ENCODE data around the gene SPRYD4. TPM values are rescaled to one million over a fixed set of nuclear protein-coding genes. Genes with fewer than 3 reads are reported as not detected.

The SPRYD4 gene
- total and polyA plus RNA-seq, 9 of the 15 experiments (the other 6 are each of a cell fraction or from before 2014, with no cell fraction given), result 1.8 to 4.7 (median 2.8) TPM

DNA sequence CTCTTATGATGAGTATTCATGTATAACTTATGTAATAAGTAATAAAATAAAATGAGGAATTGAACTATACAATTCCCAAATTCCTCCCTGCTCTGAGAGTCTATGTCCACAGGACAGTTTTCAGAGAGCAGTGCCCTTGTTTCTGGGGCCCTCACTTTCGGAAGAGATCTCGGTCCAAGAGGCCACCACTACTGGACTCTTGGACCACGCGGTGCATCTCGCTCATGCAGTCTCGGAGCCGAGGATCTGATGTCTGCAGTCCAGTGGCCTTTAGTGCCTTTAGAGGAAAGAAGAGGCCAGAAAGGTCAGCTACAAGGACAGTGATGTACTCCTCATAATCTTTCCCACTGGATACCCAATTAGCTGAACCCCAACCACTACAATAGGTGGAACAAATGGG is 11.2 kb downstream of the SPRYD4 start:
- ATAC-seq (no peak), DNase-seq (ENCODE audit: extremely low read depth in 1 of 4, low spot score in 3 of 4) (no peak), FAIRE-seq (no peak)
- Histone ChIP-seq H4K20me1 (replicated peaks; ENCODE audit: control insufficient read depth, insufficient read depth, low read length) (0 out of 2 replicates have a peak, but pooled peaks cover 8% of the 10 kb centered on the region), H3K4me3 (no peak overlapping the region), H3K36me3 (ENCODE audit: control insufficient read depth, insufficient read depth, low read length) (no peaks in the 10 kb centered on the region), H3K79me2 (ENCODE audit: control insufficient read depth, insufficient read depth, low read length) (no peaks in the 10 kb centered on the region), H3K9me3 (replicated peaks; ENCODE audit: control insufficient read depth, insufficient read depth, low read depth, low read length) (no peaks in the 10 kb centered on the region), H3K9ac (ENCODE audit: insufficient read depth in 1 of 2, low read depth in 2 of 2, low read length in 2 of 2) (no peak overlapping the region), H3K4me1 (replicated peaks in 1 of 2; ENCODE audit: control insufficient read depth in 2 of 2, insufficient read depth in 2 of 2, low read length in 2 of 2) (peaks cover 0 to 4% of the 10 kb centered on the region in 2 experiments; a peak in 2 of 5 replicates), H3K27ac (ENCODE audit: extremely low read depth, low read depth, low read length) (no peak overlapping the region), H2AFZ (ENCODE audit: low read depth, low read length) (no peak overlapping the region), H3K4me2 (ENCODE audit: insufficient read depth, low read length) (no peak overlapping the region), H3K9me1 (ENCODE audit: control insufficient read depth, insufficient read depth, low read length) (peaks cover 5% of the 10 kb centered on the region), H3K27me3 (ENCODE audit: control insufficient read depth in 2 of 2, insufficient read depth in 2 of 2, low read length in 2 of 2) (no peaks in the 10 kb centered on the region)
- no peak for TF ChIP-seq NFIX (CRISPR knock-in tag; IDR thresholded peaks at IDR 0.05; ENCODE audit: low read depth)
- TF ChIP-seq BRD9 (IDR thresholded peaks at IDR 0.05; ENCODE audit: low read depth, partially characterized antibody), result no peak
- TF ChIP-seq, protein P1, sequence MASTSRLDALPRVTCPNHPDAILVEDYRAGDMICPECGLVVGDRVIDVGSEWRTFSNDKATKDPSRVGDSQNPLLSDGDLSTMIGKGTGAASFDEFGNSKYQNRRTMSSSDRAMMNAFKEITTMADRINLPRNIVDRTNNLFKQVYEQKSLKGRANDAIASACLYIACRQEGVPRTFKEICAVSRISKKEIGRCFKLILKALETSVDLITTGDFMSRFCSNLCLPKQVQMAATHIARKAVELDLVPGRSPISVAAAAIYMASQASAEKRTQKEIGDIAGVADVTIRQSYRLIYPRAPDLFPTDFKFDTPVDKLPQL (IDR thresholded peaks at IDR 0.05; ENCODE audit: extremely low read depth, insufficient read length), result no peak
- TF ChIP-seq MBD2 (IDR thresholded peaks at IDR 0.05; ENCODE audit: borderline replicate concordance, low read depth), result no peak
- TF ChIP-seq LCOR (CRISPR knock-in tag; IDR thresholded peaks at IDR 0.05), result no peak
- TF ChIP-seq HLTF (IDR thresholded peaks at IDR 0.05), result no peak
- intact Hi-C loops (cut with micrococcal nuclease) (no loop called here), in situ Hi-C loops (cut with MboI) (no loop called here)
- BruUV-seq (replicated peaks), result no TSS peak
- WGBS (ENCODE audit: insufficient coverage, low coverage, missing lambda C conversion rate), result 23% methylated on average over 7 of the region's 7 CpGs
- POLR2A ChIA-PET, result interaction anchor here (1.1 to 2.5 kb wide), 4 partner anchors 8 to 12 kb away, joined by 3 to 14 read pairs (median 8); no protein-coding TSS in a partner anchor
- CTCF ChIA-PET (ENCODE audit: low intra/inter-chr PET ratio), result no interaction called here

Measured in K562 (cell line).